ENCODE results near the gene DNAJC4.

Gene DNAJC4

GRCh38 chr11:64283092-64283491 lies 52.7 kb downstream of the DNAJC4 start:
- no peak for DNase-seq
